Endothelial cell of umbilical vein (primary cell): ENCODE results near the gene MYLK. TPM values are rescaled to one million over a fixed set of nuclear protein-coding genes. Genes with fewer than 3 reads are reported as not detected.

Source experiments
- BruUV-seq: library from RNA; stranded (reverse); fragments of 400-500 nt; replicated peaks from 2 replicates; lab custom pipeline; 2021; lab: Mats Ljungman, UMichigan
- CTCF ChIA-PET: fragments of 300-600, 350-600 bp; sonication (Branson Sonifier 250); formaldehyde crosslinking; loops from one replicate; lab custom pipeline; 2021; ENCODE audit warnings: antibody characterized with exemption, inconsistent platforms; lab: Charles Lee
- POLR2A ChIA-PET: fragments of 300-600, 350-600 bp; sonication (Branson Sonifier 250); formaldehyde crosslinking; loops from one replicate; lab custom pipeline; 2021; ENCODE audit warnings: antibody characterized with exemption, inconsistent platforms; lab: Charles Lee
- DNase-seq: peaks from one replicate; pipeline ENCODE4 v3.0.0-alpha.2; 2011; ENCODE audit warnings: low read depth, low spot score
- FAIRE-seq: peaks from 2 replicates; lab custom pipeline; 2011; peaks lifted over from hg19 to GRCh38; lab: Jason Lieb, UNC
- H2AFZ ChIP-seq: 2 replicates; pipeline ENCODE4 v1.6.0; 2012; ENCODE audit warnings: low read depth, low read length, control low read depth, inconsistent platforms
- H3K27ac ChIP-seq: 2 replicates; pipeline ENCODE4 v1.5.1; 2011; ENCODE audit warnings: low read depth, mild to moderate bottlenecking, control low read depth, low read length, moderate library complexity; ENCODE audit not compliant: insufficient read depth
- H3K27me3 ChIP-seq, 2 experiments: 2 replicates each; pipeline versions ENCODE4 v1.6.0 to v1.6.1; 2011; ENCODE audit warnings: low read length in 2 of 2, mixed read lengths in 1 of 2; ENCODE audit not compliant: control insufficient read depth in 2 of 2, insufficient read depth in 2 of 2
- H3K36me3 ChIP-seq, 2 experiments: 2 replicates in 1 of 2; 3 replicates in 1 of 2; pipeline ENCODE4 v1.5.1; 2011; ENCODE audit warnings: low read length in 2 of 2, mild to moderate bottlenecking in 1 of 2, moderate library complexity in 1 of 2; ENCODE audit not compliant: control insufficient read depth in 2 of 2, insufficient read depth in 2 of 2; ENCODE audit errors: extremely low read depth in 1 of 2
- H3K4me1 ChIP-seq: 3 replicates; pipeline ENCODE4 v1.5.1; 2011; ENCODE audit warnings: mild to moderate bottlenecking, low read length; ENCODE audit not compliant: control insufficient read depth, insufficient read depth; ENCODE audit errors: extremely low read depth
- H3K4me2 ChIP-seq: 2 replicates; pipeline ENCODE4 v1.6.1; 2011; ENCODE audit warnings: low read length, control low read depth, mixed read lengths; ENCODE audit not compliant: insufficient read depth
- H3K4me3 ChIP-seq, 3 experiments: fragments of 200-600 bp in 1 of 3; sonication (generic), shearing (Covaris generic) in 1 of 3; replicated peaks in 1 of 3; 2 replicates each; pipeline ENCODE4 v1.5.1; 2011 to 2016; ENCODE audit warnings: control low read depth in 3 of 3, low read length in 3 of 3, mild to moderate bottlenecking in 2 of 3, inconsistent platforms in 1 of 3, low read depth in 1 of 3, moderate library complexity in 1 of 3; ENCODE audit not compliant: insufficient read depth in 1 of 3
- H3K79me2 ChIP-seq: 2 replicates; pipeline ENCODE4 v1.6.0; 2012; ENCODE audit warnings: low read length, inconsistent platforms; ENCODE audit not compliant: control insufficient read depth, insufficient read depth
- H3K9ac ChIP-seq: replicated peaks from 2 replicates; pipeline ENCODE3; 2011; ENCODE audit warnings: low read length, control low read depth; ENCODE audit not compliant: insufficient read depth; ENCODE audit errors: extremely low read depth
- H3K9me1 ChIP-seq: replicated peaks from 3 replicates; pipeline ENCODE4 v1.6.0; 2011; ENCODE audit warnings: mild to moderate bottlenecking, low read length; ENCODE audit not compliant: control insufficient read depth, insufficient read depth; ENCODE audit errors: extremely low read depth
- H3K9me3 ChIP-seq: replicated peaks from 2 replicates; pipeline ENCODE4 v1.5.1; 2012; ENCODE audit warnings: low read length, inconsistent platforms; ENCODE audit not compliant: control insufficient read depth, insufficient read depth
- H4K20me1 ChIP-seq: replicated peaks from 2 replicates; pipeline ENCODE3; 2011; ENCODE audit warnings: mild to moderate bottlenecking, low read length; ENCODE audit not compliant: control insufficient read depth, insufficient read depth; ENCODE audit errors: extremely low read depth
- CTCF ChIP-seq, 2 donors: IDR thresholded peaks; 1 replicate in 1 of 2; 2 replicates in 1 of 2; pipeline ENCODE4 v1.5.1; 2011; ENCODE audit warnings: low read length in 2 of 2, mild to moderate bottlenecking in 2 of 2, moderate library complexity in 2 of 2, control low read depth in 1 of 2, inconsistent platforms in 1 of 2, low read depth in 1 of 2; ENCODE audit not compliant: insufficient read depth in 1 of 2; ENCODE audit errors: extremely low read depth in 1 of 2
- EZH2 ChIP-seq: IDR thresholded peaks from 2 replicates; pipeline ENCODE4 v1.6.1; 2012; ENCODE audit warnings: borderline replicate concordance, low read depth, mild to moderate bottlenecking, moderate library complexity, low read length, inconsistent platforms; ENCODE audit not compliant: severe bottlenecking
- FOS ChIP-seq: IDR thresholded peaks from 2 replicates; pipeline ENCODE4 v1.6.1; 2011; ENCODE audit warnings: mild to moderate bottlenecking, low read length, moderate library complexity, borderline replicate concordance; ENCODE audit not compliant: insufficient read depth
- JUN ChIP-seq: IDR thresholded peaks from 2 replicates; pipeline ENCODE4 v1.6.1; 2011; ENCODE audit warnings: borderline replicate concordance, low read depth; ENCODE audit not compliant: insufficient read length, insufficient read depth
- MAX ChIP-seq: IDR thresholded peaks from 2 replicates; pipeline ENCODE4 v1.6.1; 2011; ENCODE audit not compliant: insufficient read depth, insufficient read length
- MYC ChIP-seq: IDR thresholded peaks from one replicate; pipeline ENCODE4 v1.6.1; 2011; ENCODE audit warnings: mild to moderate bottlenecking, low read depth, low read length
- POLR2A ChIP-seq: IDR thresholded peaks from 2 replicates; pipeline ENCODE4 v1.6.1; 2012; ENCODE audit warnings: low read depth, mild to moderate bottlenecking, control low read depth, low read length
- POLR2AphosphoS5 ChIP-seq: IDR thresholded peaks from 2 replicates; pipeline ENCODE4 v1.6.1; 2012; ENCODE audit warnings: low read depth, mild to moderate bottlenecking, control low read depth, low read length, moderate library complexity; ENCODE audit not compliant: insufficient read depth
- dilution Hi-C: fragments of 300-500 bp; cut with MboI; formaldehyde crosslinking; loops from one replicate; pipeline ENCODE4 v1.15.0; 2019; ENCODE audit warnings: low sequenced_read_pairs; ENCODE audit not compliant: extremely low pct_ligation_motif_present
- intact Hi-C: fragments of 100-400 bp; cut with micrococcal nuclease; formaldehyde crosslinking; loops from one replicate; pipeline ENCODE4 v1.10.0; 2022
- polyA plus RNA-seq, 4 experiments: library from polyadenylated mRNA; depleted of rRNA in 3 of 4; stranded (reverse) in 3 of 4; unstranded in 1 of 4; fragments of >200 nt; gene quantifications; 2 replicates each; pipeline versions ENCODE4 v1.2.1 to v1.2.3, GENCODE V29; 2011 to 2012; ENCODE audit warnings: missing spikeins in 1 of 4
- total RNA-seq: library from RNA; stranded (reverse); gene quantifications from 2 replicates; pipeline ENCODE4 v1.2.3, GENCODE V29; 2021

Gene MYLK
- total and polyA plus RNA-seq, 2 donors (not counting 3 experiments of a cell fraction or from before 2014, with no cell fraction given): 10.0 to 22.2 TPM

GRCh38 chr3:123623346-123623880 is 260.7 kb downstream of the MYLK start:
- Histone ChIP-seq H3K9ac (no peak overlapping the region), H3K4me3 (no peak overlapping the region), H3K4me1 (no peaks in the 10 kb centered on the region), H3K27ac (no peak overlapping the region), H3K79me2 (no peaks in the 10 kb centered on the region), H4K20me1 (no peaks in the 10 kb centered on the region), H2AFZ (no peak overlapping the region), H3K9me3 (no peaks in the 10 kb centered on the region), H3K4me2 (no peak overlapping the region), H3K9me1 (no peaks in the 10 kb centered on the region), H3K36me3 (no peaks in the 10 kb centered on the region), H3K27me3 (no peaks in the 10 kb centered on the region)
- BruUV-seq: no TSS peak
- POLR2A ChIA-PET: no interaction called here
- intact Hi-C loops: no loop called here
- TF ChIP-seq MAX: no peak
- no peak for TF ChIP-seq EZH2
- TF ChIP-seq CTCF (IDR thresholded peaks at IDR 0.05; ENCODE audit: extremely low read depth in 1 of 2, insufficient read depth in 1 of 2, low read depth in 1 of 2, low read length in 2 of 2): no peak
- no peak for TF ChIP-seq POLR2AphosphoS5
- no peak for TF ChIP-seq POLR2A
- CTCF ChIA-PET: interaction anchor here (0.9 kb wide), 2 partner anchors 29 to 100 kb away, joined by 3 read pairs; no protein-coding TSS in a partner anchor
- FAIRE-seq (no peak), DNase-seq (no peak)
- dilution Hi-C loops: no loop called here

GRCh38 chr3:123622766-123623165 is 261.4 kb downstream of the MYLK start:
- no peak overlapping the region for H3K4me3 ChIP-seq
- CTCF ChIA-PET: no interaction called here
- no peak overlapping the region for H2AFZ ChIP-seq
- no TSS peak for BruUV-seq
- DNase-seq (no peak), FAIRE-seq (no peak)
- intact Hi-C loops (no loop called here), dilution Hi-C loops (no loop called here)
- POLR2A ChIA-PET: no interaction called here
- H3K9me1 ChIP-seq: no peaks in the 10 kb centered on the region
- no peak overlapping the region for H3K27ac ChIP-seq
- H3K9ac ChIP-seq: no peak overlapping the region
- no peaks in the 10 kb centered on the region for H4K20me1 ChIP-seq
- H3K27me3 ChIP-seq: no peaks in the 10 kb centered on the region
- no peaks in the 10 kb centered on the region for H3K36me3 ChIP-seq
- H3K4me1 ChIP-seq: no peaks in the 10 kb centered on the region
- H3K79me2 ChIP-seq: no peaks in the 10 kb centered on the region
- H3K4me2 ChIP-seq: no peak overlapping the region
- no peaks in the 10 kb centered on the region for H3K9me3 ChIP-seq
- TF ChIP-seq CTCF (IDR thresholded peaks at IDR 0.05; ENCODE audit: extremely low read depth in 1 of 2, insufficient read depth in 1 of 2, low read depth in 1 of 2, low read length in 2 of 2) (no peak), MYC (no peak), EZH2 (no peak), JUN (no peak), FOS (no peak), POLR2AphosphoS5 (no peak)
